Temporal lobe (tissue), 2 donors: Measurements from ENCODE around the gene LRRC37B. TPM values are rescaled to one million over a fixed set of nuclear protein-coding genes. Genes with fewer than 3 reads are reported as not detected.

Experiments used
- small RNA-seq: library from RNA; depleted of rRNA; stranded (forward); fragments of <200 nt; gene quantifications from one replicate; pipeline ENCODE3, GENCODE V24; 2014; ENCODE audit warnings: low replicate concordance
- total RNA-seq: library from RNA; depleted of rRNA; stranded (reverse); fragments of >200 nt; gene quantifications from one replicate; pipeline ENCODE4 v1.2.3, GENCODE V29; 2014

LRRC37B gene
- total RNA-seq, 1 donor from 2014 or later = 58.3 TPM

Small RNA genes within 50 kb of the gene (small RNA-seq; reads per million reads assigned to genes)
- gene AC090616.4 (not detected), gene RNA5SP437 (not detected)

Other genes starting within 250 kb of the LRRC37B start
- gene COPRS, start 148.1 kb upstream of the LRRC37B start, total RNA-seq = 28.0 TPM
- 35.7 TPM for gene UTP6, start 105.7 kb upstream of the LRRC37B start, total RNA-seq
- gene SUZ12, start 70.4 kb upstream of the LRRC37B start, total RNA-seq = 28.5 TPM
- 87.0 TPM for gene RHOT1, start 135.1 kb downstream of the LRRC37B start, total RNA-seq